PC-9 (cell line): ENCODE results near the gene EPB41L4B. TPM values are rescaled to one million over a fixed set of nuclear protein-coding genes. Genes with fewer than 3 reads are reported as not detected.

ENCODE experiments used
- BruUV-seq: library from RNA; stranded (reverse); fragments of 400-500 nt; replicated peaks from 2 replicates; lab custom pipeline; 2021; lab: Mats Ljungman, UMichigan
- CTCF ChIA-PET: fragments of 300-600 bp; sonication (Branson Sonifier 250); formaldehyde crosslinking; loops from one replicate; lab custom pipeline; 2022; ENCODE audit warnings: antibody characterized with exemption; lab: Charles Lee
- POLR2A ChIA-PET: fragments of 300-600 bp; sonication (Branson Sonifier 250); formaldehyde crosslinking; loops from one replicate; lab custom pipeline; 2022; ENCODE audit warnings: antibody characterized with exemption; ENCODE audit not compliant: unreplicated experiment; lab: Charles Lee
- DNase-seq, 2 experiments: peaks; one replicate each; pipeline versions ENCODE4 v3.0.0 to v3.0.0-alpha.2; 2015 to 2022; ENCODE audit warnings: mixed read lengths in 1 of 2
- H2AFZ ChIP-seq: fragments of 200-600 bp; sonication (generic); 2 replicates; pipeline ENCODE4 v1.8.1; 2017; ENCODE audit warnings: antibody characterized with exemption
- H3F3A ChIP-seq: fragments of 200-600 bp; sonication (generic); 2 replicates; pipeline ENCODE4 v1.8.1; 2017; ENCODE audit warnings: antibody characterized with exemption, mild to moderate bottlenecking, low read depth; ENCODE audit not compliant: insufficient read depth
- H3K27ac ChIP-seq: fragments of 200-600 bp; sonication (generic); 2 replicates; pipeline ENCODE4 v1.6.1; 2016; ENCODE audit warnings: mixed run types
- H3K27me3 ChIP-seq: fragments of 200-600 bp; sonication (generic); 2 replicates; pipeline ENCODE4 v1.6.1; 2016; ENCODE audit warnings: low read depth, mixed run types; ENCODE audit not compliant: insufficient read depth
- H3K36me3 ChIP-seq: fragments of 200-600 bp; sonication (generic); 2 replicates; pipeline ENCODE4 v1.6.1; 2016; ENCODE audit warnings: low read depth, mixed run types
- H3K4me1 ChIP-seq: fragments of 200-600 bp; sonication (generic); replicated peaks from 2 replicates; pipeline ENCODE4 v1.6.1; 2016; ENCODE audit warnings: mixed run types; ENCODE audit not compliant: insufficient read depth
- H3K4me2 ChIP-seq: fragments of 200-600 bp; sonication (generic); 2 replicates; pipeline ENCODE4 v1.6.1; 2017; ENCODE audit warnings: mixed run types
- H3K4me3 ChIP-seq: fragments of 200-600 bp; sonication (generic); 2 replicates; pipeline ENCODE4 v1.6.1; 2016; ENCODE audit warnings: mixed run types
- H3K79me2 ChIP-seq: fragments of 200-600 bp; sonication (generic); 2 replicates; pipeline ENCODE4 v1.6.1; 2017; ENCODE audit warnings: low read depth, mixed run types
- H3K9me2 ChIP-seq: fragments of 200-600 bp; sonication (generic); 2 replicates; pipeline ENCODE4 v1.8.1; 2017; ENCODE audit warnings: mild to moderate bottlenecking; ENCODE audit not compliant: insufficient read depth
- H3K9me3 ChIP-seq: fragments of 200-600 bp; sonication (generic); 2 replicates; pipeline ENCODE4 v1.8.1; 2016; ENCODE audit warnings: low read depth; ENCODE audit not compliant: insufficient read depth
- H4K20me1 ChIP-seq: fragments of 200-600 bp; sonication (generic); 2 replicates; pipeline ENCODE4 v1.8.1; 2017; ENCODE audit not compliant: insufficient read depth
- EZH2 ChIP-seq: fragments of 200-600 bp; sonication (generic); IDR thresholded peaks from 2 replicates; pipeline ENCODE4 v1.8.0; 2017; ENCODE audit warnings: antibody characterized with exemption, low read depth
- intact Hi-C: fragments of 100-400 bp; cut with micrococcal nuclease; formaldehyde crosslinking; loops from one replicate; pipeline ENCODE4 v1.10.0; 2022; ENCODE audit not compliant: unreplicated experiment
- total RNA-seq: library from RNA; stranded (reverse); gene quantifications from 2 replicates; pipeline ENCODE4 v1.2.3, GENCODE V29; 2021
- TF ChIP-seq, protein P1 (sequence below): fragments of 200-600 bp; sonication (generic); conservative IDR thresholded peaks from 2 replicates; pipeline ENCODE4 v1.6.1; 2017; ENCODE audit warnings: mixed run types, antibody characterized with exemption, mild to moderate bottlenecking, moderate library complexity

Gene EPB41L4B
- total RNA-seq, 1 experiment from 2014 or later: 4.2 TPM

DNA sequence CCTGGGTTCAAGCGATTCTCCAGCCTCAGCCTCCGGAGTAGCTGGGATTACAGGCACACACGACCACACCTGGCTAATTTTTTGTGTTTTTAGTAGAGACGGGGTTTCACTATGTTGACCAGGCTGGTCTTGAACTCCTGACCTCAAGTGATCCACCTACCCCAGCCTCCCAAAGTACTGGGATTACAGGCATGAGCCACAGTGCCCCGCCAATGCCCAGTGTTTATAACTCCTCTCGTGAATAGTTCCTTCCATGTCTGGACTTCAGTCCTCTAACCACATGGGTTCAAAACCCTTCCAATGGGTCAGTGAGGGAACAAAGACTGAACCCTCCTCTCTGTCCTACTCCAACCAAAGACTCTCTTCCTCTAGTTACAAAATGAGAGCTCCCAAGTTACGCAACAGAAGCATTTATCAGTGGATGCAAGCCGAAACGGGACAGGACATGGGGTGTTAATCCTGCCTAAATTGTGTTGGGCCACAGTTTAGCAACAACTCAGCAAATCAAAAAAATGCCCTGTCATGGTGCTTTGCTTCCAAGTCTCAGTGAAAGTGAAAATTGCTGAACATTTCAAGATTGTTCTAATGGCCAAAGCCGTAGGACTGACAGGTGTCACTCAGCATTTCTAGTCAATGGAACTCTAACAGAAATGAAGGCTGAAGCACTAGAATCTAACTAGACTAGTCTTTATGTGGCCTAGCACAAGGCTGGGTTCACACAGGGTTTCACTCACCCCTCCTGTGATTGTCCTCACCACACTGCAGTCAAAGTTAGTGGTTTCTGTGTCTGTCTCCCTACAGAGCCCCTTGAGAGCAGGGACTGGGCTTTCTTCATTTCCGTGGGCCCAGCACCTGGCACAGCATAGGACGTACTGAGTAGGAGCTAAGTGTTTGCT is 197.9 kb downstream of the EPB41L4B start:
- H3K9me3 ChIP-seq: no peaks in the 10 kb centered on the region
- peaks cover 18% of the 10 kb centered on the region for H3K79me2 ChIP-seq
- no peaks in the 10 kb centered on the region; the same call in 1 of the 2 replicates for H3K9me2 ChIP-seq
- peaks cover 9% of the 10 kb centered on the region for H4K20me1 ChIP-seq
- no TSS peak for BruUV-seq
- H2AFZ ChIP-seq: no peak overlapping the region
- H3K27ac ChIP-seq: no peak overlapping the region
- TF ChIP-seq EZH2: no peak
- TF ChIP-seq, protein P1, sequence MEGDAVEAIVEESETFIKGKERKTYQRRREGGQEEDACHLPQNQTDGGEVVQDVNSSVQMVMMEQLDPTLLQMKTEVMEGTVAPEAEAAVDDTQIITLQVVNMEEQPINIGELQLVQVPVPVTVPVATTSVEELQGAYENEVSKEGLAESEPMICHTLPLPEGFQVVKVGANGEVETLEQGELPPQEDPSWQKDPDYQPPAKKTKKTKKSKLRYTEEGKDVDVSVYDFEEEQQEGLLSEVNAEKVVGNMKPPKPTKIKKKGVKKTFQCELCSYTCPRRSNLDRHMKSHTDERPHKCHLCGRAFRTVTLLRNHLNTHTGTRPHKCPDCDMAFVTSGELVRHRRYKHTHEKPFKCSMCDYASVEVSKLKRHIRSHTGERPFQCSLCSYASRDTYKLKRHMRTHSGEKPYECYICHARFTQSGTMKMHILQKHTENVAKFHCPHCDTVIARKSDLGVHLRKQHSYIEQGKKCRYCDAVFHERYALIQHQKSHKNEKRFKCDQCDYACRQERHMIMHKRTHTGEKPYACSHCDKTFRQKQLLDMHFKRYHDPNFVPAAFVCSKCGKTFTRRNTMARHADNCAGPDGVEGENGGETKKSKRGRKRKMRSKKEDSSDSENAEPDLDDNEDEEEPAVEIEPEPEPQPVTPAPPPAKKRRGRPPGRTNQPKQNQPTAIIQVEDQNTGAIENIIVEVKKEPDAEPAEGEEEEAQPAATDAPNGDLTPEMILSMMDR: no peak
- no peaks in the 10 kb centered on the region for H3K27me3 ChIP-seq
- H3K4me2 ChIP-seq: no peak overlapping the region
- no peak overlapping the region for H3K4me3 ChIP-seq
- peaks cover 11% of the 10 kb centered on the region for H3K4me1 ChIP-seq
- DNase-seq: no peak
- POLR2A ChIA-PET: no interaction called here
- intact Hi-C loops: no loop called here
- H3F3A ChIP-seq: peaks cover 7% of the 10 kb centered on the region; the same call in 1 of the 2 replicates
- H3K36me3 ChIP-seq: no peaks in the 10 kb centered on the region
- CTCF ChIA-PET: interaction anchor here (0.6 kb wide), 1 partner anchor 279 kb away, joined by 3 read pairs; no protein-coding TSS in a partner anchor

Other genes with a start within 250 kb of the EPB41L4B start
- 58.7 and 60.3 TPM in 2 replicates for gene TMEM245, start 201.1 kb downstream of the EPB41L4B start, total RNA-seq
- not detected in 2 replicates for gene FRRS1L, start 153.8 kb downstream of the EPB41L4B start, total RNA-seq
- 19.0 and 20.2 TPM in 2 replicates for gene PTPN3, start 177.2 kb upstream of the EPB41L4B start, total RNA-seq